HG03575 (cell line): ENCODE data around the gene TMEM63B.
"Not testable (repeated sequence)": the region's sequence is repeated elsewhere in the genome, so short reads cannot be mapped to it uniquely, and the experiment has no call there.

Experiments used
- ATAC-seq: cut with Tn5 transposase; IDR thresholded peaks from one replicate; pipeline ENCODE4 v1.9.1; 2021; ENCODE audit not compliant: unreplicated experiment, insufficient number of reproducible peaks, low FRiP score; ENCODE audit errors: extremely low read depth

The TMEM63B gene

DNA sequence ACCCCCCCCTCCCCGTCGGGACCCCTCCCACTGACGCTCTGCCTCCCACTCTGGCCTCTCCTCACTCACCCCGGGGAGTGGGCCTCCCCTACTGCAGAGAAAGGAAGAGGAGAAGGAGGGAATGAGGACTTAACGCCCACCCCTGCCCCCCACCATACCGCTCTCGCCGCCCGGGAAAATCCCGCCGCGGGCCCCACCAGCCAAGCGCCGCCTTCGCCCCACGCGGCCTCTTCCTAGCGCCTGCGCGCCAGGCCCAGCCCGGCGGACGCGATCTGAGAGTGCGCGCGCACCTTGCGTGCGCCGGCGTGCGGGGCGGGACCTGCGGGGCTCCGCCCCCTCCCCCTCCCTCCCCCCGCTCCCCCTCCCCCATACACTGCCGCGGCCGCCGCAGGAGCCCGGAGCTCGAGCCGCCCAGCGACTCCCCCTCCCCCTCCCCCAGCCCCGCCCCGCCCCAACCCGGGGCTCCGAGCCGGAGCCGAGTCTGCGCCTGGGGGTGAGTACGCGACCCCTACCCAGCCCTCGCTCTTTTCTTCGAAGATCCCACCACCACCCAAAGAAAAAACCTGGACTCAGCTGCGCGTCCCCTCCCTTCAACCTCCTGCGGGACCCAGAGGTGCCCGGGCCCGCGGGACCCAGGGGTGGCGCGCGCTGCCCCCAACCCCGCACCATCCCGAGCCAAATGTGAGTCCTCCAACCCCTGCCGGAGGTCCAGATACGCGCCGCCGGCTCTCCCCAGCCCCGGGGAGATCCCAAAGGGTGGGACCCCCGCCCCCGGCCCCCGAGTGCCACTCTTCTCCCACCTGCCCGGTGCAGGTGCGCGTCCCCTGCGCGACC lies at the start of gene TMEM63B, which contains the start of gene MRPL14:
Gene TMEM63B, plus strand, starts transcription at position 369 of the 834 bp plus-strand sequence. CDS start 7,031 bp downstream, outside the sequence.
Gene MRPL14, minus strand, starts transcription at position 267 of the 834 bp plus-strand sequence. CDS start 10,841 bp downstream, outside the sequence.
- ATAC-seq: no peak

DNA sequence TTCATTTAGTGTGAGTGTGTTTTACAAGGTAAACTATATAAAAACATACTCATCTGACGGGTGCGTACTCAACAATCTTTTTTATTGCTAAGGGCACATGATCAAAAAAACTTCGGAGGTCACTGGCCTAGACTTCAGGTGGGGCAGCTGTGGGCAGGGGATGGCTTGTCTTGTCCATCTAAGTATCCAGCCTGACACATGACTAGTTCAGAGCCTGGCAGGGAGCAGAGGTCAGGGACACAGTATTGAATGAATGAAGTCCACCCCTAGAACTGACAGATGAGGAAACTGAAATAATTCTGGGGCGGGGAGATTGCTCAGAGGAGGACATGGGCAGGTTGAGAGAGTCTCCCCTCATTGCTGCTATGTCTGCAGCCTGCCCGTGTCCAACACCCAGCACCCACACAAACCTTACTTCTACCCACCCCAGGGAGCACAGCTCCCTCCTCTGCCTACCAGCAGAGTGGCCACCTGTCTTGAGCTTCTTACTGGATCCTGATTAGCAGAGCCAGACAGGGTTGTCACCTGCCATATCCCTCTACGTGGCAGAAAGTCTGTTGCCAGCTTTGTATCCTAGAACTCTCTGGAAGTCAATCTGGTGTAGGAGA lies 49.0 kb upstream of the TMEM63B start:
- ATAC-seq: no peak

DNA sequence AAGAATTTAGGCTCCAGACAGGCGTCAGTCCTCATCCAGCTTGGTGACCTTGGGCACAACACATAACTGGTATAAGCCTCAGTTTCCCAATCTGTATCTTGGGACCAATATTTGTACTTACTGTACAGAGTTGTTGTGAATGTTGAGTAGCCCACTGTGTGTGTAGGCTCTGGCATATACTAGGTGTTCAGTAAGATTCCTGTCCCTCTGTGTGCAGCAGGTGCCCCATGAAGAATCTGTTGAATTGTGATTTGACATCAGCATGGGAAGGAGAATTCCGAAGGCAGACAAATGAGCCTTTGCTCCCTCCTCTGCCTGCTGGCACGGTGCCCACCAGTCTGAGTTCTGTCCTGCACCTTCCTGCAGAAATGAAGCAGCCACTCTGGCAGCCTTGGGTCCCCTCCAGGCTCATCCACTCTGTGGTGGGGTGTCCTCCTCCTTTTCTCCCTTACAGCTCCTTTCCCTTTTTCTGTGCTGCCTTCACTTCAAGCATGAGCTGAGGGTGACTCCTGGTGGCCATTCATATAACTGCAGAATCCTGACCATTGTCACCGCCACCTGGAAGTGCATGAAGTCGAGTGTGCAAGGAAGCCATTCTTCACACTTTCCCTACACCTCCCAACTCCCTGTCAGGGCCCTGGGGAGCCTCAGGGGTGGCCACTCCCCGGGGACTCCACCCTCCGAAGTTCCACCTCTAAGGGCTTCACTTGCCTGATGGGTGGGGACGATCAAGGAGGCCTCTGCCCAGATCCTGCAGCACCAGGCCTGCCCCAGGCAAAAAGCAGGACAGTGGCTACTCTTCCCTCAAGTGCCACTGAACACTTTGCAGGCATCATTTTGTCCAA lies 48.3 kb upstream of the TMEM63B start:
- ATAC-seq: no peak

DNA sequence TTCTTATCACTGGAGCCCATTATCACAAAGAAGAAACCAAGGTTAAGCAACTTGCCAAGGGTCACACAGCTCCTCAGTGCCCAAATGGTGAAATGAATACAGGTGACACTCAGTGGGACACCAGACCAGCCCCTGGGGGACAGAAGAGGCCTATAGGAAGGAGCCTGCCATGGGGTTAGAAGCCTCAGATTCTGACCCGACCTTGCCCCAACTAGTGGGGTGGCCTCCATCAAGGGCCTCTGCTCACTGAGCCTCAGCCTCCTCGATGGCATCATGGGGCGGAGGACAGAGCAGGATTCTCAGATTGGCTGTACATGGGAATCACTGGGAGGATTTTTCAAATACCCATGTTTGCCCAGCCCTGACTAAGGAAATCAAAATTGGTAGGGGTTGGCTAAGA lies 47.7 kb upstream of the TMEM63B start:
- no peak for ATAC-seq

DNA sequence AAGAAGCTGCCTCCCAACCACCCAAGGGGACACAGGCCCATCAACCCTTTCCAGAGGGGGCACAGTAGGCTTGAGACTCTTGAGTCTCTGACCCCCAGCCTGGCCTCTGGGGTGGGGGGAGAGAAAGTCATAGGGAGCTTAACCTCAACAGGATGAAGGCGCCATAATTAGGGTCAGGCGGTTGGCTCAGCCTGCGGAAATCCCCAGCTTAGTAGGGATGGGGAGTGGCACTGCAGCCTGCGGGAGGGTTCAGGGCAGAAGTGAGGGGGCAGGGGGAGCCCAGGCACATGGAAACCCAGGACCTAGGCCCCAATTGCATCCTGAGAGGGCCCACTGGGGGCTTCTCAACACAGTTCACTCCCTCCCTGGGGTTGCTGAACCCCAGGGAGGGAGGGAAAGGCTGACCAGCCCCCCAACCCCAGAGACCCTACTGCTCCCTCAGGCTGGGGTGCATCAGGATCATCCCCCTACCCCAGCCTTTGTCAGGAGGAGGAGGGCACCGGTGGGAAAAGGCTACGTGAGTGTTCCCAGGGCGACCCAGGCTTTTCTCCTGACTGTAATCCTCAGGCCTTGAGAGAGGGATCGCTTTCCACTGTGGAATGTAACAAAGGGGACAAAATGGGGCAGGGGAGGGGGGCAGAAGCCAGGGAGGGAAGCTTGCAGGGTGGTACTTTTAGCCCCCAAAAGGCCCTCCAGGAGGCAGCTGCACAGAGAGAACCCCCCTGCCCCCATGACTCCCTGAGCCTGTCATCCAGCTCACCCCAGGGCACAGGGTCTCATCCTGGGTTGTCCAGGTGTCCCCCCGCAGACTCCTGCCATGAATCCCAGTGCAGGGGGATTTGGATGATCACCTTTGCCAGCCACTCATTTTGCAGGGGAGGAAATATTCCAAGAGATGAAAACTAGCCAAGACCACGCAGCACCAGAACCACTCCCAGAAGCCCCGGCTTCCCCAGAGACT lies 46.5 kb upstream of the TMEM63B start:
- no peak for ATAC-seq

DNA sequence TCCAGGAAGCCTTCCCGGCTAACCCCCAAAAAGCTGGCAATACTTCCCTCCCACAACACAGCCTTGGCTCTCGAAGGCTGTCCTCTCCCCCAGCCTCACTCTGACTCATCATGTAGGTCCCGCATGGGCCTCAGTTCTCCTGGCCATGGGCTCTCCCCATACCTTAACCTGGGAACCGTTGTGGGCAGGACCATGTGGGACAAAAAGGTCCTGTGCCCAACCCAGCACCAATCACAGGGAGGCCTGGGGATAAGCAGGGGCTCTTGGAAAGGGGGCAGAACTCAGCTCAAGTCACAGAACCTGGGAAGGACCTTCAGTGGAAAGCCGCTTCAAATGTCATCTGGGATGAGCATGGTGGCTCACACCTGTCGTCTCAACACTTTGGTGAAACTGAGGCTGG lies 45.6 kb upstream of the TMEM63B start:
- no peak for ATAC-seq

DNA sequence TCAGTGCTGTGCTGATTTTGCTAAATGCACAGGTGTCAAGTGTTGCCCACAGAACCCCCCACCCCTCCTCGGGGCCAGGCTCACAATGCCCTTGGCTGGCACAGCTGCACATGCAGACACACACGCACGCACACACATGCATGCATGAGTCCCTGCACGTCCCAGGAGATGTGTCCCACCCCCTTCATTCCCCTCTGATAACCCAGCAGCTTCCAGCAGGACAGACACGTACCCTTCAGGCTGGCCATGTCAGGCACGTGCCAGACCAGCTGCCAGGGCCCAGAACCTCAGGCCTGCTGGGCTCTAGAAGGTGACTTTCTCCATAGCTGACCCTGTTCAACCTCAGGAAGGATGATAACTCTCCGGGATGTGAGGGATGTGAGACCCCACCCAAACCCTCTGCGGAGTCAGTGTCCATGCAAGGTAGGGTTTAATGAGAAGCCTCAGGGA lies 44.5 kb upstream of the TMEM63B start:
- no peak for ATAC-seq

DNA sequence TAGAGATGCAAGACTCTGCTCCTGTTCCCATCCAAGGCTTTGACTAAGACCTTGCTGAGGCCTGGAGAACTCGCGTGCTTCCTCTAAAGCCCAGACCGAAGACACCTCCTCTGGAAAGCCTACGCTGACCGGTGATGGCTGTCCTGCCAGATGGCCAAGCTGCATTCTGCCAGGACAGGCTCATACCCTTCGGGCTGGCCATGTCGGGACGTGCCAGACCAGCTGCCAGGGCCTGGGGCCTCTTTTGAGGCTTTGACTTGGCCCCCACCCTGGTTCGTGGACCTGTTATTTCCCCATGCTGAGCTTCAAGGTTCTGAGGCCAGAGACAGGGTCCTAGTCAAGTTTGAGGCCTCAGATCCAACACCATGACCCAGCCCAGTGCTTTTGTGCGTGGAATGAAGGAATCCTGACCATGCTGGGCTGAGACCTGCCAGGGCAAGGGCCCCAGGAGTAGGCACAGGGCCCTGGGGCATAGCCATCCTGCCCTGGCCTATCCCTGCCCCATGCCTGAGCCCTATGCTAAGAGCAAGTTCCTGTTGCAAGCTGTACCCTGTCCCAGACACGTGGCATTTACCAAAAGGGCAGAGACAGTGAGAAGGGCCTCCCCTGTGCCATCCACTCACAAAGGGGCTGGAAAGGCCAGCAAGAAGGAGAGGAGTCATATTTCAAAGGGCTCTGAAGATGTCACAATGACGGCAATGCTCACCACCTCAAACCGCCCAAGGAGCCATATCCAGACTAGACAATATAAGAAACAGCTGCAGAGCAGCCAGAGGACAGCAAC lies 42.9 kb upstream of the TMEM63B start:
- ATAC-seq: no peak

DNA sequence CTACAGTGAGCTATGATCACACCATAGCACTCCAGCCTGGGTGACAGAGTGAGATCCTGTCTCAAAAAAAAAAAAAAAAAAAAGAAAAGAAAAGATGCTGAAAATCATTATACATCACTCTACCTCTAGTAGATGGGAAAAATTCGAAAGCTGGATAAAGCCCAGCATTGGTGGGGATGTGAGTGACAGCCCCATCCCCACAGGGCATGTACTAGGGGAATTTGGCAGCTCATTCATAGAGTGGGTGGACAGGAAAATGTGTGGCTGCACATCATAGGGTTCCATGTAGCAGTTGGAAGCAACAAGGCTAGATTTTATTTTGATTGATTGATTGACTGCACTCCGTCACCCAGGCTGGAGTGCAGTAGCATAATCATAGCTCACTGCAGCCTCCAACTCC lies 42.1 kb upstream of the TMEM63B start:
- no peak for ATAC-seq

DNA sequence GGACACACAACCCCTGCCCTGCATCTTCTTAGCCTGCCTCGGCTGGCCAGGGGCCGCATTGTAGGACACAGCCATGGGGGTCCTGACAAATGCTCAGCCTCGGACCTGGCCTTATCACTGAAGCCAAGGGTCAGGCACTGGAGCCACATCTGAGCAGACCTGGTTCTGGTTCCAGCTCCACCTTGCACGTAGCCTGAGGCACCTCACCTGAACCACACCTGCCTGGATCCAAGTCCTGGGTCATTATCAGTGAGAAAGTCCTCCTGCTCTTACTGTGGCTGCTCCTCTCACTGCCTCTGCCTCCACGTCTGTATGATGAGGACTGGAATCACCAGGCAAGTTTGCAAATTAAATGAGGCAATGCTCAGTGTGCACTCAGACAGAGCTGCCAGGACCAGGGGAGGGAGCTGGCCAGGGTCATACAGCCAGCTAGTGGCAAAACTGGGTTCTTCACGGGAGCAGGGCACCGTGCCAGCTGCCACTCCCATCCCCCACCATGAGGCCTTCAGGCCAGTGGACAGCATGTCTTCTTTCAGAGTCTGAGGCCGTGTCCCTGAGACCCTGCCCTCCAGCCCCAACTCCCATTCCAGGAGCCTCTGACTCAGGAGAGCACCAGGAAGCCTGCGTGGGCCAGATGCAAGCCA lies 40.3 kb upstream of the TMEM63B start:
- no peak for ATAC-seq

DNA sequence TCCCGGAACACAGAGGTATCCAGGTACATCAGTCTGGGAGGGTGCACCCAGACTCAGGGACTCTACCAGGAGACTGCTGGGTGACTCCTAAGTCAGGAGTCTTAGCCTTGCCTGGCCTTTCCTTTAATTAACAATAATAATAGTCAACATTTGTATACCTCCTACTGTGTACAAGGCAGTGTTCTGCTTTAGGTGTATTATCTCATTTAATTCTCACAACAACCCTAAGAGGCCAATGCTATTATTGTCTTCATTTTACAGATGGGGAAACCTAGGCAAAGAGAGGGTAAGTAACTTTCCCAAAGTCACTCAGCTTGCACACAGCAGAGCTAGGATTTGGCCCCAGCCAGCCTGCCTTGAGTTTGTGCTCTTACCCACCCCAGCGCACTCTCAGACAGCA lies 39.7 kb upstream of the TMEM63B start:
- ATAC-seq: no peak

DNA sequence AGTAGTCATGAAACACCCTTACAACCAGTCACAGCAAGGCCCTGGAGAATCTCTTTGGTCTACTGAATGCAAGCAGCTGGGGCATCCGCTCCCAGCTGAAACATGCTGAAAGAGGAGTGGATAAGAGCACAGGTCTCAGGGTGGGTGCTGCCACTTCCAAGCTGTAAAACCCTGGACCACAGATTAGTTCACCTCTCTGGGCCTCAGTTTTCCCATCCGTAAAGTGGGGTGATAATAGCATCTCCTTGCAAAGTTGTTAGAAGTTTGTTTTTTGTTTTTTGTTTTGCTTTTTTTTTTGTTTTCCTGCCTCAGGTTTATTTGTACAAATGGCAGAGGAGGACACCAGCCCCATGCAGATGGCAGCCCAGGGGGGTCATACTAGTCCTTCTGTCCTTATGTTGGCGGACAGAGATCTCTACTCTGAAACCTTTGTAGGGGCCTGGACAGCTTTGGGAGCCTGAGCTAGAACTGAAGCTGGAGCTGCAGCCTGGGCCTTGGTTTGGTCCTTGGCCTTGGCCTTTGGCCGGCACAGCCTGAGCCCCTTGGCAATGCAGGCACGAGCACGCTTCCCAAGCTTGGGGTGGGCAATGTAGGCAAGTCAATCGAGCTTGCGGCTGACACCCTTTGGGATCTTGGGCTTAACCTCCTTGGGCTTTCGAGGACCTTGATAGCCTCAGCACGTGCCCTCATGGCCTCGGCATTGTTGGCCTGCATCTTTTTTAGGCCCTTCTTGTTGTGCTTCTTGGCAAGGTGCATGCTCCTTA lies 38.3 kb upstream of the TMEM63B start:
- ATAC-seq: no peak

DNA sequence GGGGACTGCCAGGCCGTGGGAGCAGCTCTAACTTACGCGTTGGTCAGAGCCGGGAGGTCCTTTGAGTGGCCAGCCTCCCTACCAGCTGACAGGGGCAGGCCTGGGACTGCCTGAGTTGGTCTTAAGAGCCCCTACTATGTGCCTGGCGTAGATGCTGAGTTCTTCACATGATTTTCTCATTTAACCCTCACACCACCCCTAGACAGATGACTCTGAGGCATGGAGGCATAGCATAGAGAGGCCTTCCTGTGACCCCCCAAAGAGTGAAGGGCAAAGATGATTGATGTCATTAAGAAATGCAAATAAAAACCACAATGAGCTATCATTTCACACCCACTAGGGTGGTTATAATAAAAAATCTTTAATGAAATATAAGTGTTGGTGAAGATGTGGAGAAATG lies 36.9 kb upstream of the TMEM63B start:
- no peak for ATAC-seq

DNA sequence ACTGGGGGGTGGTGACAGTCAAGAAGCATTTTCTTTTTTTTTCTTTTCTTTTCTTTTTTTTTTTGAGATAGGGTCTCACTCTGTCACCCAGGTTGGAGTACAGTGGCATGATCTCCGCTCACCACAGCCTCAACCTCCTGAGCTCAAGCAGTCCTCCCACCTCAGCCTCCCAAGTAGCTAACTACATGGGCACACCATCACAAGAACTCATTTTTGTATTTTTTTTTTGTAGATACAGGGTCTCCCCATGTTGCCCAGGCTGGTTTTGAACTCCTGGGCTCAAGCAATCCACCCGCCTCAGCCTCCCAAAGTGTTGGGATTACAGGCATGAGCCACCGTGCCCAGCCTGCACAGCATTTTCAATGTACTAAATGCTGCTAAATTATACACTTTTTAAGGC lies 36.0 kb upstream of the TMEM63B start:
- not testable (repeated sequence) for ATAC-seq

DNA sequence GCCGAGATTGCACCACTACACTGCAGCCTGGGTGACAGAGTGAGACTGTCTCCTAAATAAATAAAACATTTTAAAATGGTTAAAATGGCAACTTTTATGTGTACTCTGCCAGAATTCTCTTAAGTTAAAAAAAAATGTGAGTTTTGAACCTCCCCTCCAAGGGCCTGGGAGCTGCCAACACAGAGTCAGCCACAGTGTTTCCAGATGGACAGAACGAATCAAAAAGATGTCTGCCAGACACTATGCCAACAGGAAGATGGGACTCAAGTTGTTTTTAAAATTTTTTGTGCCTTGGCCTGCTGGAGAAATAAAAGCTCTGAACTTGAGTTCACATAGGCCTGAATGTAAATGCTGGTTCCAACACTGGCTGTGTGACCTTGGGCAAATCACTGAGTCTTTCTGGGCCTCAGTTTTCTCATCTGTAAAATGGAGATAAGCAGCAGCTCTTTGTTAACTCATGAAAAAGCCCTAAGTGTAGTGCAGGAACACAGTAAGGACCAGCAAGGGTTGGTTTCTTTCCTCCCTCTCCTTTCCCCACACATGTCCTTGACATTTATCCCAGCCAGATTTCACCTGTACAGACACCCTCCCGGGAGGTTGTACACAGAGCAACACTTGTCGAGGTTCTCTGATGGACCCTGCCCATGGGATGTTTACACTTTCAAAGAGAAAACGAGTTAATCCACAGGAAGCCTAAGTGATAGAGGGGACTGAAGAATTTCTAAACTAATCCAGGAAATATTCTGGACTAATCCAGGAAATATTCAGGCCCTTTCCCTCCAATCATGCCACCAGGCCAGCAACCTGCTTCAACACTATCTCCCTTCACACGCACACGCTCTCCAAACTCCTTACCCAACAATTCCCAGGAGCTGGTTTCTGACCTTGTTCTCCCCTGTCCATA lies 35.1 kb upstream of the TMEM63B start:
- no peak for ATAC-seq

DNA sequence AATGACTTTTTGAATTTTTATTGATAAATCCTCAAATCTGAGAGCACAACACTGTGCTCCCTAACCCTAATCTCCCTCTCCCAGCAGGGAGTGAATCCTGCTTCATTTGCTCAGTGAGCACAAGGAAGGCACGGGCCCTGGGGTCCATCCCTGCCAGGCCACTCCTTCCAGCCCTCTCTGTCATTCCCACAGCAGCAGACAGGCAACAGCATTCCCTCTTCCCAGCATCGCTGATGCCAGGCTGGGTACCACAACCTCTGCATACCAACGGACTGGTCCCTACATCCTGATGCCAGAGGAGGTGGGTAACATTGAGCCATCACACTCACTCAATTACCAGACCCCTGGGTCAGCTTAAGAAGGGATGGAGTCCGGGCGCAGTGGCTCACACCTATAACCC lies 34.3 kb upstream of the TMEM63B start:
- ATAC-seq: no peak
